GM12874 (cell line): ENCODE measurements around the gene ICAM5.

Experiments used
- CTCF ChIP-seq: IDR thresholded peaks from 2 replicates; pipeline ENCODE4 v1.5.1; 2011; ENCODE audit warnings: low read depth, mild to moderate bottlenecking, control low read depth, low read length, moderate library complexity; ENCODE audit not compliant: insufficient read depth

Gene ICAM5

DNA sequence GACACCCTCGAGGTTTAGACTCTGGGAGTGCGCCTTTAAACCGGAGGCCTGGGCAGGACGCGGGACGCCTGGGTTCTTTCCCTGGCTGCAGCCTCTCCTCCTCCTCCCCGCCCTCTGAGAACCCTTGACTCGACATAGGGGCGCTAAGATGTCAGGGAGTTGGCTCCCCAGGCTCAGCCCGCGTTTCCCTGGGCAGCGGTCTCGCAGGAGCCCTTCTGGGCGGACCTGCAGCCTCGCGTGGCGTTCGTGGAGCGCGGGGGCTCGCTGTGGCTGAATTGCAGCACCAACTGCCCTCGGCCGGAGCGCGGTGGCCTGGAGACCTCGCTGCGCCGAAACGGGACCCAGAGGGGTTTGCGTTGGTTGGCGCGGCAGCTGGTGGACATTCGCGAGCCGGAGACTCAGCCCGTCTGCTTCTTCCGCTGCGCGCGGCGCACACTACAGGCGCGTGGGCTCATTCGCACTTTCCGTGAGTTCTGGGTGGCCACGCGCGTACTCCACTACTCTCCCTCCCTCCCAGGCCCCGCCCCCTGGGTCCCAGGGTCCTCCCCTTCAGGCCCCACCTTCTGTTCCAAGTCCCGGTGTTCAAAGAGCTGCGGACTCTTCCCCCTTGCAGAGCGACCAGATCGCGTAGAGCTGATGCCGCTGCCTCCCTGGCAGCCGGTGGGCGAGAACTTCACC, 1.3 kb downstream of the ICAM5 start:
- TF ChIP-seq CTCF, result no peak

DNA sequence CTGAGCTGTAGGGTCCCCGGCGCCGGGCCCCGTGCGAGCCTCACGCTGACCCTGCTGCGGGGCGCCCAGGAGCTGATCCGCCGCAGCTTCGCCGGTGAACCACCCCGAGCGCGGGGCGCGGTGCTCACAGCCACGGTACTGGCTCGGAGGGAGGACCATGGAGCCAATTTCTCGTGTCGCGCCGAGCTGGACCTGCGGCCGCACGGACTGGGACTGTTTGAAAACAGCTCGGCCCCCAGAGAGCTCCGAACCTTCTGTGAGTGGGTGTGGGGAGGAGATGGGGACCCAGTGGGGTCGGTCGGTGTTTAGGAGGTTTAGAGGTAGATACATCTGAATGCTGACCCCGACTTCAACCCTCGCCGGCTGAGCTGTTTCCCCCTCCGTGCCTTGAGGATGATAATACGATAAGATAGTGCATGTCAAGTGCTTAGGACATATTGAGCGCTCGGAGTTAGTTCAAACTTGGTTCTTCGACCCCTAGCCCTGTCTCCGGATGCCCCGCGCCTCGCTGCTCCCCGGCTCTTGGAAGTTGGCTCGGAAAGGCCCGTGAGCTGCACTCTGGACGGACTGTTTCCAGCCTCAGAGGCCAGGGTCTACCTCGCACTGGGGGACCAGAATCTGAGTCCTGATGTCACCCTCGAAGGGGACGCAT, 1.9 kb downstream of the ICAM5 start:
- TF ChIP-seq CTCF, result no peak

- TF ChIP-seq CTCF, result no peak
Measured at GRCh38 chr19:10292206-10292788, 2.5 kb downstream of the ICAM5 start.

DNA sequence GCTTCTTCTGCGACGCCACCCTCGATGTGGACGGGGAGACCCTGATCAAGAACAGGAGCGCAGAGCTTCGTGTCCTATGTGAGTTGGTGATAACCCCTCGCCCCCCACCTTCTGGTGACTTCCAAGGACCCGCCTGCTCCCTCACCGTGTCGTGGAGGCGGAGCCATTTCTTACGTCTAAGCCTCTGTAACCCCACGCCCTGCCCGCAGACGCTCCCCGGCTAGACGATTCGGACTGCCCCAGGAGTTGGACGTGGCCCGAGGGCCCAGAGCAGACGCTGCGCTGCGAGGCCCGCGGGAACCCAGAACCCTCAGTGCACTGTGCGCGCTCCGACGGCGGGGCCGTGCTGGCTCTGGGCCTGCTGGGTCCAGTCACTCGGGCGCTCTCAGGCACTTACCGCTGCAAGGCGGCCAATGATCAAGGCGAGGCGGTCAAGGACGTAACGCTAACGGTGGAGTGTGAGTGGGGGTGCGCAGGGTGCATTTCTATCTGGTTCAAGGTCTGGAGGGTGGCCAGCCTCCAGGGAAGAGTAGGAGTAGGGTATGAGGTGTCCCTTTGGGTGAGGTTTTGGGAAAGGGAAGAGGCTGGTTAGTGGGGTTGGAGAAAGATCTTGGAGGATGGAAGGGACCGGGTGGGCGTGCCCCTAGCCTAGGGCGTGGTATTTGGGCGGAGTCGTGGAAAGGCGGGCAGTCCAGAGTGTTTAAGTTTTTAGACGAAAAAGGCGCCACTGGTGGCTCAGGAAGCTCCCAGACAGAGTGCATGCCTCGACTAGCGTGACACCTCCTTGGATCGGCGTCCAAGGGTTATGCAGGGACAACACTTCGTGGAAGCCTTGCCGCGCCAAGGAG, 3.3 kb downstream of the ICAM5 start:
- no peak for TF ChIP-seq CTCF

- no peak for TF ChIP-seq CTCF
Measured at GRCh38 chr19:10293637-10294367, 4.0 kb downstream of the ICAM5 start.

DNA sequence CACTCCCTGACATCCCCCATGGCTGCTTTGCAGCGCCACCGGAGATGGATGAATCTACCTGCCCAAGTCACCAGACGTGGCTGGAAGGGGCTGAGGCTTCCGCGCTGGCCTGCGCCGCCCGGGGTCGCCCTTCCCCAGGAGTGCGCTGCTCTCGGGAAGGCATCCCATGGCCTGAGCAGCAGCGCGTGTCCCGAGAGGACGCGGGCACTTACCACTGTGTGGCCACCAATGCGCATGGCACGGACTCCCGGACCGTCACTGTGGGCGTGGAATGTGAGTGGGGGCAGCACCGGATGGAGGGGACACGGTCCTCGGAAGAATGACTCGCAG, 4.6 kb downstream of the ICAM5 start:
- no peak for TF ChIP-seq CTCF

DNA sequence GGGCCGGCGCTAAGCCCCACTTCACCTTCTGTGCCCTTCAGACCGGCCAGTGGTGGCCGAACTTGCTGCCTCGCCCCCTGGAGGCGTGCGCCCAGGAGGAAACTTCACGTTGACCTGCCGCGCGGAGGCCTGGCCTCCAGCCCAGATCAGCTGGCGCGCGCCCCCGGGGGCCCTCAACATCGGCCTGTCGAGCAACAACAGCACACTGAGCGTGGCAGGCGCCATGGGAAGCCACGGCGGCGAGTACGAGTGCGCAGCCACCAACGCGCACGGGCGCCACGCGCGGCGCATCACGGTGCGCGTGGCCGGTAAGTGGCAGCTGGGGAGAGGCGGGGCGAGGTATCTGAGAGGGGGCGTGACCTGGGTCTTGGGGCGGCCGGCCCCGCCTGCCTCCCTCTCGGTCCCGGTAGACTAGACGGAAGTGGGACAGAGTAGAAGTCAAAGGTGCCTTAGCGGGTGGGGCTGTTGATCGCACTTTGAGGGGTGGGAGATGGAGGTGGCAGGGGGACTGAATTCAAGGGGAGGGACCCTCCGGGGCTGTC, 5.6 kb downstream of the ICAM5 start:
- peak; percentile 36 for TF ChIP-seq CTCF
